ENCODE measurements around the gene MYH10.

MYH10 gene

DNA sequence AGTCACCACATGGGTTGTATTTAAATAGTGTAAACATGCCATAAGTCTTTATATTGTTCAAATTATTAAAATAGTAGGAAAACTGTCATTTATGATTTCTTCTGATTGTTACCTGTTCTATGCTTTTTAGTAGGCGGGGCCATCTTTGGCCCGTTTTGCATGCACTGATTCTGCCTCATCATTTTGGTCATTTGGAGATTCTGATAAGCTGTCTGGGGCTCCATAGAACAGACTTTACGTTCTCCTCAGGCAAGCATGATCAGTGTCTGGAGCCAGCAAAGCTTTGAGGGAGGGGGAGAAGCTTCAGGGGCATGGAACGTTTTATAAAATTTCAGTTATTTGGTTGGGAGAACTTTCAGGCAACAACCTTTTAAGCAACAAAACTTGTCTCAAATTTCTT is 186.0 kb downstream of the MYH10 start:
- DNase-seq (ENCODE audit: low spot score), result no peak

DNA sequence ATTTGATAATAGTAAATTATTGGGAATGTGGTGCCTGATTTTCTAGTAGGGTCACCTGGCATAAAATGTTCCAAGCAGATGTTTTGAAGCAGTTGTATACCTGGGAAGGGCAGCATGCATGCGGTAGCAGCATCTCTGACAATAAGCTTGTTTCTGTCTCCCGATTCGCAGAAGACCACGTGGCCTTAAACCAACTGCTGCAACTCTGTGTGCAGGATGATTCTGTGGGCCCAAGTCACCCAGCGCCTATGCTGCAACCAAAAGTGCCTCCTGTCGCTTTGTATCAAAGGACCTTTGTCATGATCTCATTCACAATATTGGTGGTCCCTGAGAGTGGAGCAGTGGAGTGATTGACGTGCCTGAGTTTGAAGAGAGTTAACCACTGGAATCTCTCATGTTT is 186.8 kb downstream of the MYH10 start:
- no peak for DNase-seq (ENCODE audit: low spot score)

DNA sequence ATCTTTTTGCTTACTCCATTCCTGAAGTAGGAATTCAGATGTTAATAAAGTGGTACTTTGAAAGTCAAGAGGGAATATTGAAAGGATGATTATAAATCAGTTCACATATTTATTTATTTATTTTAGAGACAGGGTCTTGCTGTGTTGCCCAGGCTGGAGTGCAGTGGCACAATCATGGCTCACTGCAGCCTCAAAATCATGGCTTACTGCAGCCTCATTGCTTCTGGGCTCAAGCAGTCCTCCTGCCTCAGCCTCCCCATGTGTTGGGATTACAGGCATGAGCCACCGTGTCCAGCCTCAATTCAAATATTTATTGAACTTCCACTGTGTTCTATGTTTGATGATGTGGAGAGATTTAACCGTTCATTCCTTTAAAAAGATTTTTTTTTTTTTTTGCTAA is 188.2 kb downstream of the MYH10 start:
- DNase-seq (ENCODE audit: low spot score), result no peak

DNA sequence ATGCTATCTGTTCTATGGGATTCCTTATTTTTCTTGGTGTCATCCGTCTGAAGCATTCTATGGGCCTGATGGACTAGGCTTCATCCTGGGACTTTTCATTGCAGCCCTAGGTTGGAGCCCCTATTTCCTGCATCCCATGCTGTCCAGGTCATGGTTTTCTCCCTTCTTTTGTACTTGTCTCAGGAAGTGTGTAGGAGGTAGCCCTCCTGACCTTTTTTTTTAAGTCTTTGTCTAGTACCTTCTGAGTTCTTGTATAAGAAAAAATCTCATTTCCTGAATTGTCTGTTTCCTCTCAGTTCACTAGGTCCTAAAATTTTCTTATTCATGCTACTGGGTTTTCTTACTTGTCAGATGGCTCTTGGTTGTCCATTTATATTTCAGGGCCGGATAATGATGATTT is 188.8 kb downstream of the MYH10 start:
- no peak for DNase-seq (ENCODE audit: low spot score)

DNA sequence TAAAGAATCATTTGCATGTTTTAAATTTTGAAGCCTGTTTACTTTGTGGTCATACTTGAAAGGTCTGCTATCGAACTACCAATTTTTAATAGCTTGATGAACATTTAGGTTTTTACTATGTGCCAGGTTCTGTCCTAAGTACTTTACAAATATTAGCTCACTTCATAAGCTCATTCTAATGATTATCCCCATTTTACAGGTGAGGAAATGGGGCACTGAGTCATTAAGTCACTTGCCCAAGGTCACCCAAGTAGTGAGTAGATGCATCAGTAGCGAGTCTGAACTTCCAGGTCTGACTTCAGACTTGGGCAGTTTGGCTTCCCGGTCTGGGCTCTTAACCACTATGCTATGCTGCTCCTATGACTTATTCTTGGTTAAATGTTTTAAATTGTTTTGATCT is 190.8 kb downstream of the MYH10 start:
- DNase-seq (ENCODE audit: low spot score), result no peak

DNA sequence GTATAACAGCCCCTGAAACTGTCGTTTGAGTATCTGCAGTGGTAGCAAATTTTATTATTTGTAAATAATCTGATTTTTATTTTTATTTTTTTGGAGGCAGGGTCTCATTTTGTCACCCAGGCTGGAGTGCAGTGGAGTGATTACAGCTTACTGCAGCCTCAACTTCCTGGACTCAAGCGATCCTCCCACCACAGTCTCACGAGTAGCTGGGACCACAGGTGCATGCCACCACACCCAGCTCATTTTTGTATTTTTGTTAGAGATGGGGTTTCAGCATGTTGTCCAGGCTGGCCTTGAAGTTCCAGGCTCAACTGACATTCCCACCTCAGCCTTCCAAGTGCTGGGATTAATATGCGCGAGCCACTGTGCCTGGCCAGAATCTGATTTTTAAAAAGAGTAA is 192.1 kb downstream of the MYH10 start:
- no peak for DNase-seq (ENCODE audit: low spot score)

DNA sequence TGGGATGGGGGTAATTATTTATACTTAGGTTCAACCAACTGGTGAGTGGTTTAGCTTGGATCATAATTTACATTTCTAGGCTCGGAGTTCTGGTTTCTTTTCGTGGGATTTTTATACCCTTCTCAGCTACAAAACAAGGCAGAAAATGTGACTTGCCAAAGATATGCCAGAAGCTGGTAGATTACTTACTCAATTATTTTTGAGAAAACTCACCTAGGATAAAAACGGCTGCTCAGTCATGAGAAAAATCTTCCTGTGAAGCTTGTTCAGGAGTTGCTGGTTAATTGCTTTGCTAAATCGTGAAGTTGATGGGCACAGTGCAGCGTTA is 193.7 kb downstream of the MYH10 start:
- DNase-seq (ENCODE audit: low spot score), result no peak

DNA sequence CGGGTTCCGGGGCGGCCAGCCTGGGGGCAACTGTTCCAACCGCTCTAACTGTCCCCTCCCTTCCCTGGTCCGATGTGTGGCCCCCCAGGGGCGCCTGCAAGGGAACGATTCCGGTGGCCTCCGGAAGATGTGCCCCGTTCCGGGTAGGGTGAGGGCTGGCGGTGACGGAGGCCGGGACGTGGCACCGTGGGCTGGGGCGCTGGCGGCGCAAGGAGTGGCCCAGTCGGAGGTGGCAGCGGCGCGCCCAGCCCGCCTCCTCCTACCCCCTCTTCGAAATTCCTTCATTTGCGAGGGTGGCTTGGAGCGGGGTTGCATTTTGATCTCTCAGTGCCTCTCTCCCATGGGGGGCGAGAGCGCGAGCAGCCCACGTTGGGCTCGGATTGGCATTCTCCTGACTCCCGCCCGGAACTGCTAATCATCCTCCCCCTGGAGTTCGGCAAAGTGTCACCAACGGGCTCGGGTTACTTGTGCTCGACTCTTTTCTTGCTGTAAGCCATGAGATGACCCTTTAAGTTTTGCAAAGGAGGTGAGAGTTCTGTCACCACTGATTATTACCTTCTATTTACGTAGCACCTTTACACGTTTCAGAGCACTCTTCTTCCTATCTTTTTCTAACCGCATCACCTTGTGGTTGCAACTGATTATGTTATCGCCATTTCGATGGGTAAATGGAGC is 194.2 kb downstream of the MYH10 start:
- DNase-seq (ENCODE audit: low spot score), result peak; percentile 61

DNA sequence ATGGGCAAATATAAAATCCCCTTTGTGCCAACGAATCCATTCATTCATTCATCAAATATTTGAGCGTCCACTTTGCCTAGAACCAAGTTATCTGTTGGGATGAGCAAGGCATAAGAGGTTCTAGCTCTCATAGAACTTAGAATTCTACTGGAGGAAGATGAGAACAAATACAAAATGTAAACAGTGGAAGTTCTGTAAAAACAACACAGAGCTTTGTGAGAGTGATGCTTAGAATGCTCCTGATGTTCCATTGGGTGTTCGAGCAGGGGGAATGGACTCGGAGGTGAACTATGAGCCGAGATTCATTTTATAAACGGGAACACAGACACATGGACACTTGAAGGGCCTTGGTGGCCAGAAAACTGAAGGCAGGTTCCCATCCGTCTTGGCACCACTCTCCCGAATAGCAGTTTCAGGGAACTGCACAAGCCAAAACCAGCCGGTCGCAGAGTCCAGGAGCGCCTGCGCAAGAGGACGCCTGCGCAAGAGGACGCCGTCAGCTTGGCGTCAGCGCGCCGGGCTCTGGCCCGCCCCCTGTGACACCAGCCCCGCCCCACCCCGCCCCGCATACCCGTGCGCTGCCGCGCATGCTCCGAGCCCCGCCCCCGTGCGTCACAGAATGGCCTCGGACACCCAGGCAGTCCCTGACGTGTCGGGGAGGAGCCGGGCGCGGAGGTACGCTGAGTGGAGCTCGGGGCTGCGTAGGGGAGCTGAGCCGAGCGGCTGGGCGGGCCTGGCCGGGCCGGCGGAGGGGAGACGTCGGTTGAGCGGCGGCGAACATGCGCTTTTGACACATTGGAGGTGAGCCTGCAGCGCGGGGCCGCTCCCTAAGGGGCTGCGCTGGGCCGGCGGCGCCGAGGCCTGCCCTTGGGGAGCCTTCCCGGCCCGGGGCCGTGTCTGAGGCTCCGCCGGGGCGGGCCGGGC is 195.0 kb downstream of the MYH10 start, which contains the start of gene NDEL1:
Gene NDEL1 (plus strand): TSS at position 640 of the 924 bp plus-strand sequence. CDS start 8,388 bp downstream, outside the sequence.
- DNase-seq (ENCODE audit: low spot score), result peak; percentile 96

DNA sequence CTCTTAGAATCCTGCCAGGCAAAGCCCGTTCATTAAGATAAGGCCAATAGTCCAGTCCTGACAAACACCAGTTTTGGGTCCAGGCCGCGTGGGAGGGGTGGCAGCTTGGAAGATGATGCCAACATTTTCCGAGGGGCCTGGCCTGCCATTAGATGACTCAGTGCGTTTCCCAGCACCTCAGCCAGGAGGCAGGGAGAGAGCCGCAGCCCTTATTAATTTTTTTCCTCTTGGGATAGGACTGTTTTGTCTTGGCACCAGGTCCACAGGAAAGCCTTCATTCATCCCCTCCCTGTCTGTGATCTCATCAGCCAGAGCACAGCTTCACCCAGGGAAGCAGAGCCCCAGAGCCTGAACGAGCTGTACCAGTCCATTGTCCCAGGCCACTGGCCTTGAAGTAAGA is 199.6 kb downstream of the MYH10 start:
- no peak for DNase-seq (ENCODE audit: low spot score)

DNA sequence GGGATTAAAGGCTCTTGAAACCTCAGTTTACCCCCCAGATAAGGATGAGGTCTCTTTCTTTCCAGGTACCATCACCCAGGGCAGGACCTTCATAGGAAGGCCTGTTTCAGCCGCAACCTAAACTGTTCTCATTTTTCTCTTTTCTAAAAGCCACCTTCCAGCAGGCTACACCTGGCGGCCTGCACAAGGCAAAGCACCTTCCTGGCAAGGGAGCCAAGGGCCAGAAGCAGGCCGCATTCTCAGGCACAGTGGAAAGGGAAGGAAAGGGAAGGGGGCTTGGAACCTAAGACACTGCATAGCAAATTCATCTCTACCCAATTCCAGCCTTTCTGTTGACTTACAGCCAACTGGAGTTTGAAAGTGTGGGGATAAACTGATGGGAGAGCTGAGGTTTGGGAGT is 203.7 kb downstream of the MYH10 start:
- DNase-seq (ENCODE audit: low spot score), result no peak

DNA sequence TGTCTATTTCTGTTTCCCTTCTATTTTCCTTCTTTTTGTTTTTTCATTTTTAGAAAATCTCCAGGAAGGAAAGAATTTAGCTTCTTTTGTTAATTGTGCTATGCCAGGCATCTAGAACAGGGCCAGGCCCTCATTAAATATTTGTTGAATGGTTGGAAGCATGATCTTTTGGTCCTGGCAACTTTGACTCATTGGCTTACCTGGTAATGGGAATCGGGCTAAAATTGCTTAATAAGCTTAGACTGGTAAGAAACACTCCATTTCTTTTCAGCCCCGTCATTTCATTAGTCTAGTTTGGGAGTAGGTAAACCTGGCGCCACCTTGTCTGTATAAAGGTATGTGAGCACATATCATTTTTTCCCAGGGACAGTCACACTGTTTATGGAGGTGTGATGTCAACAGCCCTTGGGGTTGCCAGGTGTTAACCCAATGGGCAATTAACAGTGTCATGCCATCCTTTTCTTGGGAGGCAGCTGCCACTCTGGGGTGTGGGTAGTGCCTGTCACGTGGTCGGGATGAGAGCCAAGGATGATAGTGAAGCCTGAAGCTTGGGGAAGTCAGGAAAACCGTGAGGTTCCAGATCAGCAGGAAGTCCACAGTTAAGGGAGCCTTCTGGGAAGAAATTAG is 204.3 kb downstream of the MYH10 start:
- no peak for DNase-seq (ENCODE audit: low spot score)
